HuH-7 (cell line): ENCODE results near the gene LRCOL1.
A peak's percentile ranks its signal among the peaks of the same experiment; 100 is the strongest.

ENCODE experiments used
- DNase-seq: peaks from one replicate; pipeline ENCODE4 v3.0.0; 2011; ENCODE audit warnings: low spot score

Gene LRCOL1

GRCh38 chr12:132563911-132564310 lies 46.5 kb downstream of the LRCOL1 start:
- no peak for DNase-seq

- DNase-seq, result no peak
These were observed 47.8 kb downstream of the LRCOL1 start for GRCh38 chr12:132562489-132563021.

GRCh38 chr12:132561427-132562156 lies 48.8 kb downstream of the LRCOL1 start:
- DNase-seq, result peak; percentile 47

GRCh38 chr12:132560614-132561426 lies 49.6 kb downstream of the LRCOL1 start:
- peak; percentile 92 for DNase-seq

GRCh38 chr12:132560364-132560613 lies 50.1 kb downstream of the LRCOL1 start:
- peak; percentile 40 for DNase-seq

- DNase-seq, result peak; percentile 79
These were observed 50.6 kb downstream of the LRCOL1 start for GRCh38 chr12:132559652-132560363.

GRCh38 chr12:132558861-132559623 lies 51.3 kb downstream of the LRCOL1 start:
- DNase-seq, result no peak

- DNase-seq, result no peak
These were observed 52.1 kb downstream of the LRCOL1 start for GRCh38 chr12:132558042-132558856.

- DNase-seq, result no peak
These were observed 52.9 kb downstream of the LRCOL1 start for GRCh38 chr12:132557291-132558015.

- no peak for DNase-seq
These were observed 53.6 kb downstream of the LRCOL1 start for GRCh38 chr12:132556801-132557200.

GRCh38 chr12:132556216-132556615 lies 54.2 kb downstream of the LRCOL1 start:
- no peak for DNase-seq

GRCh38 chr12:132555686-132556085 lies 54.7 kb downstream of the LRCOL1 start:
- no peak for DNase-seq

GRCh38 chr12:132554845-132555630 lies 55.3 kb downstream of the LRCOL1 start:
- peak; percentile 69 for DNase-seq
